H1 (cell line): Measurements from ENCODE around the gene EPHA3. TPM values are rescaled to one million over a fixed set of nuclear protein-coding genes. Genes with fewer than 3 reads are reported as not detected.

Source experiments
- EZH2 ChIP-seq: fragments of 200-600 bp; sonication (generic); IDR thresholded peaks from 2 replicates; pipeline ENCODE4 v1.7.1; 2012; ENCODE audit warnings: low read depth, mild to moderate bottlenecking, moderate library complexity, low read length, inconsistent platforms; ENCODE audit not compliant: severe bottlenecking
- KDM5A ChIP-seq: fragments of 200-600 bp; IDR thresholded peaks from 2 replicates; pipeline ENCODE4 v1.7.1; 2012; ENCODE audit warnings: mild to moderate bottlenecking, low read length, inconsistent platforms, mixed read lengths
- POLR2AphosphoS5 ChIP-seq: IDR thresholded peaks from 2 replicates; pipeline ENCODE4 v1.6.1; 2011; ENCODE audit warnings: low read depth, low read length
- RXRA ChIP-seq: IDR thresholded peaks from 2 replicates; pipeline ENCODE4 v1.6.1; 2011; ENCODE audit warnings: low read depth, mild to moderate bottlenecking, low read length, moderate library complexity; ENCODE audit not compliant: insufficient read depth
- TAF7 ChIP-seq: optimal IDR thresholded peaks from 2 replicates; pipeline ENCODE3; 2011; ENCODE audit warnings: low read depth, mild to moderate bottlenecking, inconsistent platforms, low read length, moderate library complexity, borderline replicate concordance
- polyA plus RNA-seq, 7 experiments: library from polyadenylated mRNA; depleted of rRNA in 3 of 7; stranded (reverse) in 5 of 7; unstranded in 2 of 7; fragments of >200 nt in 5 of 7; fragments of 200-250 nt in 2 of 7; gene quantifications; 1 replicate in 5 of 7; 2 replicates in 1 of 7; 4 replicates in 1 of 7; pipeline versions ENCODE4 v1.2.1 to v1.2.3, GENCODE V29; 2011 to 2013; ENCODE audit warnings: missing spikeins in 2 of 7, mixed read lengths in 2 of 7
- total RNA-seq: library from RNA; stranded (reverse); fragmentation: NEBNext Ultra II Directional; extraction: Animal tissue kit (Norgen Biotek cat#: 25700); gene quantifications from 2 replicates; pipeline ENCODE4 v1.2.1, GENCODE V29; 2021
- TF ChIP-seq, protein P1 (sequence below): IDR thresholded peaks from 2 replicates; pipeline ENCODE4 v1.6.1; 2011; ENCODE audit warnings: low read length, improper control_type of control experiment

Gene EPHA3
- total and polyA plus RNA-seq, 2 of the 8 experiments (the other 6 are each of a cell fraction or from before 2014, with no cell fraction given), result 0.09 to 0.22 TPM

DNA sequence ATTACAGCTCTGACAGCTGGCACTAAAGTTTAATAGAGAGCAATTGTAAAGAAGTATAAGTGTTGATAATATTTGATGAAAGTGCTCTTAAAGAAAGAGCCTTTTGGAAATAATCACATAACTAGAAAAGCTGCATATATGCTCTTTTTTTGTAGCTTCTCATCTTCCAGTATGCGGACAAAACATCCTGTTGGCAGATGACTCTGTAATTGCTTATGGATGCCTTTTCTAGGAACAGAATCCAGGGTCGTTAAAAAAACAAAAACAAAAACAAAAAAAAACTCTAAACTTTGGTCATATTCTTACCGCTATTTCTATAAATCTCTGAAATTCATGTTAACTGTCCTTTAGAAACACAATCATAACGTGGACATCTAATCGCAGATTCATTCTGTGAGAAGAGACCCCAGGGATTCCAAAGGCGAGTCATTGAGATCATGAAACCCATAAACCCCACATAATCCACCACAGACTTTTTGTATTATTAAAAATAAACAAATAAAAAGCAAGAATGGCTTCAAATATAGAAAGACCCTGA, 109.8 kb downstream of the EPHA3 start (continued):
- no peak for TF ChIP-seq EZH2
- TF ChIP-seq, protein P1, sequence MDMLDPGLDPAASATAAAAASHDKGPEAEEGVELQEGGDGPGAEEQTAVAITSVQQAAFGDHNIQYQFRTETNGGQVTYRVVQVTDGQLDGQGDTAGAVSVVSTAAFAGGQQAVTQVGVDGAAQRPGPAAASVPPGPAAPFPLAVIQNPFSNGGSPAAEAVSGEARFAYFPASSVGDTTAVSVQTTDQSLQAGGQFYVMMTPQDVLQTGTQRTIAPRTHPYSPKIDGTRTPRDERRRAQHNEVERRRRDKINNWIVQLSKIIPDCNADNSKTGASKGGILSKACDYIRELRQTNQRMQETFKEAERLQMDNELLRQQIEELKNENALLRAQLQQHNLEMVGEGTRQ, result no peak
- no peak for TF ChIP-seq TAF7
- no peak for TF ChIP-seq KDM5A
- TF ChIP-seq POLR2AphosphoS5, result no peak
- TF ChIP-seq RXRA, result no peak
